Measurements from ENCODE around the gene NTN1. TPM values are rescaled to one million over a fixed set of nuclear protein-coding genes. Genes with fewer than 3 reads are reported as not detected.

The NTN1 gene
- total RNA-seq, 1 experiment from 2014 or later: 1.2 TPM

- Histone ChIP-seq H2BK15ac (ENCODE audit: low read depth, low read length) (no peak overlapping the region), H2BK20ac (ENCODE audit: low read depth, low read length, poor library complexity, severe bottlenecking) (no peak overlapping the region), H2BK120ac (ENCODE audit: low read depth, low read length, poor library complexity, severe bottlenecking) (no peak overlapping the region), H3K9ac (ENCODE audit: extremely low read depth, insufficient read length, low read length) (no peak overlapping the region), H2BK12ac (ENCODE audit: insufficient read length, low read depth, low read length) (no peak overlapping the region), H4K8ac (replicated peaks; ENCODE audit: insufficient read length, low read depth, low read length) (no peak overlapping the region), H3K23me2 (ENCODE audit: insufficient read length, low read depth, low read length, poor library complexity, severe bottlenecking) (no peaks in the 10 kb centered on the region), H2AK5ac (ENCODE audit: insufficient read length, low read length) (no peak overlapping the region), H4K20me1 (ENCODE audit: control insufficient read depth, insufficient read depth, insufficient read length) (no peaks in the 10 kb centered on the region), H4K5ac (ENCODE audit: insufficient read length, low read depth, low read length) (no peak overlapping the region), H3K9me3 (ENCODE audit: control insufficient read depth, low read depth, low read length) (no peaks in the 10 kb centered on the region), H3T11ph (ENCODE audit: low read length) (no peak overlapping the region), H3K79me2 (ENCODE audit: insufficient read depth, low read length) (no peaks in the 10 kb centered on the region), H3K27me3 (ENCODE audit: insufficient read depth, low read length) (no peaks in the 10 kb centered on the region), H3K14ac (ENCODE audit: insufficient read depth, low read length) (no peak overlapping the region), H3K18ac (ENCODE audit: insufficient read length, low read depth, low read length) (no peak overlapping the region), H2AFZ (ENCODE audit: low read length) (no peak overlapping the region), H3K4me1 (ENCODE audit: insufficient read depth, low read length) (no peaks in the 10 kb centered on the region; the same call in 1 of the 2 replicates), H3K56ac (ENCODE audit: insufficient read length, low read depth, low read length) (no peak overlapping the region), H3K4me2 (ENCODE audit: insufficient read depth, insufficient read length, low read length) (no peak overlapping the region), H3K27ac (ENCODE audit: insufficient read length, low read depth, low read length) (no peak overlapping the region), H2BK5ac (ENCODE audit: insufficient read length, low read length) (no peak overlapping the region), H3K79me1 (ENCODE audit: insufficient read depth, low read depth, low read length, poor library complexity, severe bottlenecking) (no peaks in the 10 kb centered on the region), H3K23ac (ENCODE audit: insufficient read length, low read depth, low read length) (no peak overlapping the region), H3K4ac (ENCODE audit: low read depth, low read length) (no peak overlapping the region), H4K91ac (ENCODE audit: insufficient read length, low read depth, low read length) (no peak overlapping the region)
- Mint-ChIP-seq H3K9me3 (no peaks in the 10 kb centered on the region), H3K36me3 (ENCODE audit: insufficient read depth in 1 of 3, low read depth in 3 of 3) (no peaks in the 10 kb centered on the region), H3K27ac (0 out of 7 replicates have a peak overlapping the region, but pooled peaks of 1 of the 3 experiments have one; percentile 12), H3K4me1 (peaks cover 31 to 38% of the 10 kb centered on the region in 2 experiments), H3K27me3 (ENCODE audit: low read depth) (no peaks in the 10 kb centered on the region), H3K4me3 (no peak overlapping the region)
- no CpG with 5 or more reads among the region's 6 CpGs for WGBS (ENCODE audit: extremely low coverage, insufficient read length, low lambda C conversion rate)
- no peak for DNase-seq
- TF ChIP-seq, protein P1, sequence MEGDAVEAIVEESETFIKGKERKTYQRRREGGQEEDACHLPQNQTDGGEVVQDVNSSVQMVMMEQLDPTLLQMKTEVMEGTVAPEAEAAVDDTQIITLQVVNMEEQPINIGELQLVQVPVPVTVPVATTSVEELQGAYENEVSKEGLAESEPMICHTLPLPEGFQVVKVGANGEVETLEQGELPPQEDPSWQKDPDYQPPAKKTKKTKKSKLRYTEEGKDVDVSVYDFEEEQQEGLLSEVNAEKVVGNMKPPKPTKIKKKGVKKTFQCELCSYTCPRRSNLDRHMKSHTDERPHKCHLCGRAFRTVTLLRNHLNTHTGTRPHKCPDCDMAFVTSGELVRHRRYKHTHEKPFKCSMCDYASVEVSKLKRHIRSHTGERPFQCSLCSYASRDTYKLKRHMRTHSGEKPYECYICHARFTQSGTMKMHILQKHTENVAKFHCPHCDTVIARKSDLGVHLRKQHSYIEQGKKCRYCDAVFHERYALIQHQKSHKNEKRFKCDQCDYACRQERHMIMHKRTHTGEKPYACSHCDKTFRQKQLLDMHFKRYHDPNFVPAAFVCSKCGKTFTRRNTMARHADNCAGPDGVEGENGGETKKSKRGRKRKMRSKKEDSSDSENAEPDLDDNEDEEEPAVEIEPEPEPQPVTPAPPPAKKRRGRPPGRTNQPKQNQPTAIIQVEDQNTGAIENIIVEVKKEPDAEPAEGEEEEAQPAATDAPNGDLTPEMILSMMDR (conservative IDR thresholded peaks at IDR 0.05): no peak
Observed at GRCh38 chr17:9256361-9256750, 235.0 kb downstream of the NTN1 start.
